Psoas muscle (tissue), 8 donors: ENCODE measurements around the gene SPC24. TPM values are rescaled to one million over a fixed set of nuclear protein-coding genes. Genes with fewer than 3 reads are reported as not detected.

Experiments
- ATAC-seq, 4 donors: fragments of 200-7000 bp; cut with Tn5 transposase; one replicate each; pipeline ENCODE4 v1.9.1; 2020; ENCODE audit warnings: moderate library complexity in 3 of 4, mild to moderate bottlenecking in 2 of 4
- DNase-seq, 2 donors: peaks; one replicate each; pipeline ENCODE4 v3.0.0-alpha.2; 2020
- H3K27ac ChIP-seq: fragments of 200-600 bp; one replicate; pipeline ENCODE4 v1.8.0; 2022
- H3K27me3 ChIP-seq, 3 donors: fragments of 200-600 bp in 1 of 3; one replicate each; pipeline versions ENCODE4 v1.6.1 to v1.8.0; 2013 to 2022; ENCODE audit warnings: low read length in 2 of 3, mild to moderate bottlenecking in 2 of 3, moderate library complexity in 1 of 3; ENCODE audit not compliant: insufficient read depth in 3 of 3
- H3K36me3 ChIP-seq, 2 donors: fragments of 200-600 bp in 1 of 2; one replicate each; pipeline versions ENCODE4 v1.6.1 to v1.8.0; 2013 to 2022; ENCODE audit warnings: low read depth in 1 of 2, mild to moderate bottlenecking in 1 of 2, moderate library complexity in 1 of 2; ENCODE audit not compliant: insufficient read depth in 1 of 2
- H3K4me1 ChIP-seq: fragments of 200-600 bp; one replicate; pipeline ENCODE4 v1.8.0; 2022
- H3K4me3 ChIP-seq: fragments of 200-600 bp; one replicate; pipeline ENCODE4 v1.8.0; 2022; ENCODE audit warnings: mild to moderate bottlenecking
- H3K9me3 ChIP-seq: fragments of 200-600 bp; one replicate; pipeline ENCODE4 v1.8.0; 2022
- WGBS, 3 donors: extraction: QIAGEN DNeasy Blood & Tissue Kit; methylation state at CpG; one replicate each; pipeline versions ENCODE4 v1.1.6 to v1.1.7; 2013; 5-methylcytosine and 5-hydroxymethylcytosine counted together
- intact Hi-C, 2 donors: fragments of 100-400 bp; cut with DNase I; formaldehyde crosslinking; loops; one replicate each; pipeline versions ENCODE4 v1.11.0 to v1.14.2; 2022
- polyA plus RNA-seq, 3 donors: library from polyadenylated mRNA; stranded (reverse); fragments of 200-250 nt; gene quantifications; one replicate each; pipeline ENCODE4 v1.2.3, GENCODE V29; 2013
- total RNA-seq, 4 donors: library from RNA; stranded (reverse); fragmentation: NEBNext Ultra II Directional in 2 of 4; extraction: Animal tissue kit (Norgen Biotek cat#: 25700) in 2 of 4; gene quantifications; one replicate each; pipeline versions ENCODE4 v1.2.1 to v1.2.4, GENCODE V29; 2021 to 2023
- TF ChIP-seq, protein P1 (sequence below): fragments of 200-600 bp; IDR thresholded peaks from one replicate; pipeline ENCODE4 v1.8.0; 2022; ENCODE audit warnings: antibody characterized with exemption
- donor health status: healthy with polysubstance abuse.
- donor health status: DM: no; HTN: no; CAD: no; lungs with moderate emphysema.
- donor health status: Bipolar disorder and iron deficiency.
- donor health status: healthy.
- donor health status: DM: yes; HTN: yes; CAD: no.
- donor health status: DM: no; HTN: no; CAD: no.
- donor health status: DM: no; HTN: no; CAD: no.
- donor health status: DM: yes; HTN: yes; CAD: no.

SPC24 gene
- total and polyA plus RNA-seq, 7 donors = 0.14 to 1.7 (median 0.55) TPM

DNA sequence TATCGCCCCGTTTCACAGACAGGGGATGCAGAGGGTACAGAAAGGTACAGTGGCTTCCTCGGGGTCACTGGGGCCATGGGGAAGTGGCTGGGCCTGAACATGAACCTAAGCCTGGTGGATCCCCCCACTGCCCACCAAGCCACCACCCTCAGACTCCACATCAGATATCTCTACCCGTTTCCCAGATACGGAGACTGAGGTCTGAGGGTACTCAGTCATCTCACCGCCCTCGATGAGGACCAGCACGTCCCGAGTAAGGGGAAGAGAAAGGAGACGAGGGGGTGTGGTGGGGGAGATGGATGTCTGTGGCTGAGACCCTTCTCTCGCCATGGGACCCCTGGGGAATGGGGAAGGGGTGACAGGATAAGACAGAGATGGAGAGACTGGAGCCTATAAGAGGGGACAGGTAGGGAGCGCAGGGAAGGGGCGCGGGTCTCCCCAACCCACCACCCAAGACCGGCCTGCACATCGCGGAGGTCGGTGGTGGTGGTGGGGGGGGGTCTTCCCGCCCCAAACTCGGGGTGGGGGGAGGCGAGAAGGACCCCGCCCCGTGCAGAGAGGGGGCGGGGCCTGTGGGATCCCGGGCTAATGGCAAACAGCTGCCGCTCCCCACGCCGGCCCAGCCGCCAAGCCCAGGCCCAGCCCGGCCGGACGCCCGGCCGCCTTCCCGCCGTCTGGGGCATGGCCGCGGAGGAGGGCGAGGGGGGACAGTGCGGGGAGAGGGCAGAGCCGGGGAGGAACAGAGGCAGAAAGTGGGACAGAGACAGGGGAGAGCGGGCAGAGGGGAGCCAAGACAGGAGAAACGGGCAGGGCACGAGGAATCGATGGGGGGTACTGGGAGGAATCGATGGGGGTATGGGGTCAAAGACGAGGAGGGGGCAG lies 41.1 kb upstream of the SPC24 start:
- peak; percentile 19 to 55 (median 42) for ATAC-seq
- intact Hi-C loops = no loop called here
- no peaks in the 10 kb centered on the region for H3K27me3 ChIP-seq
- WGBS, 3 donors = 14 to 24% (median 14%) methylated on average over 29 to 47 of the region's 47 CpGs
- peak overlapping the region; percentile 84 for H3K27ac ChIP-seq
- TF ChIP-seq, protein P1, sequence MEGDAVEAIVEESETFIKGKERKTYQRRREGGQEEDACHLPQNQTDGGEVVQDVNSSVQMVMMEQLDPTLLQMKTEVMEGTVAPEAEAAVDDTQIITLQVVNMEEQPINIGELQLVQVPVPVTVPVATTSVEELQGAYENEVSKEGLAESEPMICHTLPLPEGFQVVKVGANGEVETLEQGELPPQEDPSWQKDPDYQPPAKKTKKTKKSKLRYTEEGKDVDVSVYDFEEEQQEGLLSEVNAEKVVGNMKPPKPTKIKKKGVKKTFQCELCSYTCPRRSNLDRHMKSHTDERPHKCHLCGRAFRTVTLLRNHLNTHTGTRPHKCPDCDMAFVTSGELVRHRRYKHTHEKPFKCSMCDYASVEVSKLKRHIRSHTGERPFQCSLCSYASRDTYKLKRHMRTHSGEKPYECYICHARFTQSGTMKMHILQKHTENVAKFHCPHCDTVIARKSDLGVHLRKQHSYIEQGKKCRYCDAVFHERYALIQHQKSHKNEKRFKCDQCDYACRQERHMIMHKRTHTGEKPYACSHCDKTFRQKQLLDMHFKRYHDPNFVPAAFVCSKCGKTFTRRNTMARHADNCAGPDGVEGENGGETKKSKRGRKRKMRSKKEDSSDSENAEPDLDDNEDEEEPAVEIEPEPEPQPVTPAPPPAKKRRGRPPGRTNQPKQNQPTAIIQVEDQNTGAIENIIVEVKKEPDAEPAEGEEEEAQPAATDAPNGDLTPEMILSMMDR = no peak
- no peaks in the 10 kb centered on the region for H3K9me3 ChIP-seq
- peak overlapping the region; percentile 76 for H3K4me3 ChIP-seq
- H3K4me1 ChIP-seq = peaks cover 16% of the 10 kb centered on the region
- H3K36me3 ChIP-seq = peaks cover 0 to 25% of the 10 kb centered on the region in 2 donors
- DNase-seq = peak; percentile 55 to 71

DNA sequence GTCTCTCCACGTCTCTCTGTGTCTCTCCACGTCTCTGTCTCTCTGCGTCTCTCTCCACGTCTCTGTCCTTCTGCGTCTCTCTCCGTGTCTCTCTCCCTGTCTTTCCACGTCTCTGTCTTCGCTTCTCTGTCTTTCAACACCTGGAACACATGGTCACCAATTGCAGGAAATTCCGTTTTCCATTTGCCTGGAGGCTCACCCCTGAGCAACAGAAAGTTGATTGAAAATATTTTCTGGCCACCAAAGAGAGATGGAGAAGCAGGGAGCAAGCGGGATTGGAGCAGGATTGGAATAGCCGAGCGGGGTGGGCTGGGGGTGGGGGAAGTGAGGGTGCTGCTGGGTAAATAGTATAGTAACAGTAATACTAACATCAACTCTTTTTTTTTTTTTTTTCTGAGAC lies 40.1 kb upstream of the SPC24 start:
- intact Hi-C loops = no loop called here
- ATAC-seq (no peak), DNase-seq (no peak)
- peak overlapping the region; percentile 76 for H3K4me3 ChIP-seq
- TF ChIP-seq, protein P1 = no peak
- peaks cover 0 to 23% of the 10 kb centered on the region in 2 donors for H3K36me3 ChIP-seq
- H3K4me1 ChIP-seq = peaks cover 16% of the 10 kb centered on the region
- WGBS, 3 donors = 66 to 69% (median 67%) methylated on average over 12 of the region's 12 CpGs
- no peaks in the 10 kb centered on the region for H3K9me3 ChIP-seq
- H3K27me3 ChIP-seq = no peaks in the 10 kb centered on the region
- H3K27ac ChIP-seq = no peak overlapping the region

DNA sequence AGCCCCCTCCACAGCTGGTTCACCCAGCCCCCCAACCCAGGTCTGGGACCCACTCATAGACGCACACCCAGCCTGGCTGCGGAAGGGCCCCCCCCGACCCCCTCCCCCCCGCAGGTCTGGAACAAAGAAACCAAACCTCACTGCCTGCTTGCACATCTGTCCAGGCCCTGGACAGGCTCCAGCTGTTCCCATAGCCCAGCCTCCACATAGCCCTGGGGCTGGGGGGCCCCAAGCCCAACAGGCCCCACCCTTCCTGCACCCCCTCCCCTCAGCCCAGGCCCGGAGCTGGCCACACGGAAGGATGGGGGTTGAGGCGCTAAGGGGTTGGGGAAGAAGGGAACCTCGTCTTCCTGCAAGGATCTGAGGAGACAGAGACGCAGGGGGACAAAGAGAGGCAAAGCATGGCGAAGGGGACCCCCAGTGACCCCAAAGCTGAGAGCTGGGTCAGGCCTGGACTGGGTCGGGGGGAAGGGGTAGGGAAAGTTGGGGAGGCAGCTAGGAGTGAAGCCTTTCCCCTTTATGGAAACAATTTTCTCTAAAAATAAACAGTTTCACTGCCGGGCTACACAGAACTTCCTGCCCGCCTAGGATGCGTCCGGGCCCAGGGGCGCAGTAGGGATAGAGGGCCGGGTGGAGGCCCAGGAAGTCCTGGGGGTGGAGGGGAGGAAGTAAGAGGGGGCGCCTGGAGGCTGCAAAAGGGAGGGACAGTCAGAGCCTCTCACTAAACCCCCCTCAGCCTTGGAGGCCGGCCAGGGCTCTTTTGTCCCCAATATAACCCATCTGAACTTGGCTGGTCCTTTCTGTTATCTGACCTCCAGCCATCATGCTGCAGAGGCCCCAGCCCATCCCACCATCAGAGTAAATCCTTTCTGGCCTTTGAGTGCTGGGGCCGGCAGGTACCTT lies 39.3 kb upstream of the SPC24 start:
- peak in 1 of 2 donors; percentile 66 for DNase-seq
- TF ChIP-seq, protein P1 = no peak
- Histone ChIP-seq H3K36me3 (peaks cover 0 to 26% of the 10 kb centered on the region in 2 donors), H3K4me1 (peaks cover 23% of the 10 kb centered on the region), H3K4me3 (peak overlapping the region; percentile 76), H3K9me3 (no peaks in the 10 kb centered on the region), H3K27me3 (no peaks in the 10 kb centered on the region), H3K27ac (peak overlapping the region; percentile 58)
- ATAC-seq = no peak
- 33 to 39% (median 37%) methylated on average over 18 to 20 of the region's 20 CpGs for WGBS, 3 donors
- intact Hi-C loops = no loop called here

DNA sequence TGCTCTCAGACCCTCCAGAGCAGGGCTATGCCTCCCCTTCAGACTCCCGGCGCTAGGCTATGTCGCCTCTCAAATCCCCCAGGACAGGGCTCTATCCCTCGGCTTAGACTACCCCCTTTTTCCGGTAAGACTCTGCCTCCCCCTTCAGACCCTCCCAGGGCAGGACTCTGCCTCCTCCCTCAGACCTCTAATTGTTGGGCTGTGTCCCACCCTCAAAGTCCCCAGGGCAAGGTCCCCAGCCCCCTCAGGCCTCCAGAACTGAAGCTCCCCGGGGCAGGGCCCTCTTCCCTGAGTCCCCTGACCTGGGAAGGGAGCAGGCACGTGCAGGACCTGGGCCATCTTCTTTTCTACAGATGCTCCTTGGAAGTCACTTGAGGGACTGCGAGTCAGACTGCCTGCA lies 38.6 kb upstream of the SPC24 start:
- H3K4me3 ChIP-seq = peak overlapping the region; percentile 76
- peak overlapping the region; percentile 46 for H3K27ac ChIP-seq
- TF ChIP-seq, protein P1 = no peak
- H3K36me3 ChIP-seq = peaks cover 0 to 26% of the 10 kb centered on the region in 2 donors
- 66 to 81% (median 70%) methylated on average over 8 of the region's 8 CpGs for WGBS, 3 donors
- DNase-seq = no peak
- intact Hi-C loops = no loop called here
- H3K27me3 ChIP-seq = no peaks in the 10 kb centered on the region
- no peaks in the 10 kb centered on the region for H3K9me3 ChIP-seq
- peaks cover 27% of the 10 kb centered on the region for H3K4me1 ChIP-seq
- ATAC-seq = no peak
